ENCODE data around the gene PTPRF.

The PTPRF gene

GRCh38 chr1:43513471-43514173, 17.1 kb upstream of the PTPRF start:
- DNase-seq: no peak

GRCh38 chr1:43518935-43519686, 11.6 kb upstream of the PTPRF start:
- no peak for DNase-seq

- DNase-seq: no peak
Measured at GRCh38 chr1:43520100-43520778, 10.4 kb upstream of the PTPRF start.

GRCh38 chr1:43521078-43521477, 9.6 kb upstream of the PTPRF start:
- DNase-seq: no peak

- DNase-seq: no peak
Measured at GRCh38 chr1:43521756-43522155, 8.9 kb upstream of the PTPRF start.

GRCh38 chr1:43522431-43522775, 8.3 kb upstream of the PTPRF start:
- no peak for DNase-seq

GRCh38 chr1:43522776-43523480, 7.8 kb upstream of the PTPRF start:
- no peak for DNase-seq

- DNase-seq: peak; percentile 35
Measured at GRCh38 chr1:43524804-43525203, 5.9 kb upstream of the PTPRF start.

- DNase-seq: no peak
Measured at GRCh38 chr1:43526002-43526401, 4.7 kb upstream of the PTPRF start.

GRCh38 chr1:43527111-43527878, 3.4 kb upstream of the PTPRF start:
- DNase-seq: no peak

GRCh38 chr1:43529206-43529731, 1.4 kb upstream of the PTPRF start:
- peak; percentile 85 for DNase-seq

- DNase-seq: no peak
Measured at GRCh38 chr1:43531107-43531905, 623 bp downstream of the PTPRF start.

GRCh38 chr1:43531906-43532584, 1.4 kb downstream of the PTPRF start:
- DNase-seq: no peak

GRCh38 chr1:43532716-43533115, 2.0 kb downstream of the PTPRF start:
- no peak for DNase-seq

GRCh38 chr1:43533584-43533983, 2.9 kb downstream of the PTPRF start:
- DNase-seq: no peak

GRCh38 chr1:43534256-43534655, 3.6 kb downstream of the PTPRF start:
- DNase-seq: no peak

GRCh38 chr1:43536196-43536863, 5.6 kb downstream of the PTPRF start:
- DNase-seq: no peak

- no peak for DNase-seq
Measured at GRCh38 chr1:43536864-43537358, 6.2 kb downstream of the PTPRF start.

- DNase-seq: peak; percentile 71
Measured at GRCh38 chr1:43537423-43538142, 6.9 kb downstream of the PTPRF start.

- no peak for DNase-seq
Measured at GRCh38 chr1:43538143-43538487, 7.4 kb downstream of the PTPRF start.
